Activated CD8-positive, alpha-beta memory T cell treated with anti-CD3 and anti-CD28 coated beads for 1 hour (primary cell): ENCODE data around the gene ASF1B.
A peak's percentile ranks its signal among the peaks of the same experiment; 100 is the strongest.

Source experiments
- DNase-seq, 2 donors: peaks; one replicate each; pipeline ENCODE4 v3.0.0-alpha.2; 2020; ENCODE audit warnings: low read depth in 1 of 2; ENCODE audit errors: extremely low read depth in 1 of 2

Gene ASF1B

DNA sequence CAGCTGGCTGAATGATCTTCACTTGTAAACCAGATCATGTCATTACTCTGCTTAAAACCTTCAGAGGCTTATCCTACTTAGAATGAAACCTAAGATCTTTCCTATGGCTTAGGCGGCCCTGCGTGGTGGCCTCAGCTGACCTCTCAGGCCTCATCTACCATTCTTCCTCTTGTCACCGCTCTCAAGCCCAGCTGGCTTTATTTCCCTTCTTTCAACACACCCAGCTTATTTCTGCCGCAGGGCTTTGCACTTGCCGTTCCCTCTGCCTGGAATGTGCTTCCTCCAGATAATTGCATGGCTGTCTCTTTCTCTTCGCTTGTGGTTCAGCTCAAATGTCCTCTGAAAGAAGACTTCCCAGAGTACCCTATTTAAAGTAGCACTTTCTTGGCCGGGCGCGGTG is 3.6 kb upstream of the ASF1B start:
- DNase-seq = no peak

DNA sequence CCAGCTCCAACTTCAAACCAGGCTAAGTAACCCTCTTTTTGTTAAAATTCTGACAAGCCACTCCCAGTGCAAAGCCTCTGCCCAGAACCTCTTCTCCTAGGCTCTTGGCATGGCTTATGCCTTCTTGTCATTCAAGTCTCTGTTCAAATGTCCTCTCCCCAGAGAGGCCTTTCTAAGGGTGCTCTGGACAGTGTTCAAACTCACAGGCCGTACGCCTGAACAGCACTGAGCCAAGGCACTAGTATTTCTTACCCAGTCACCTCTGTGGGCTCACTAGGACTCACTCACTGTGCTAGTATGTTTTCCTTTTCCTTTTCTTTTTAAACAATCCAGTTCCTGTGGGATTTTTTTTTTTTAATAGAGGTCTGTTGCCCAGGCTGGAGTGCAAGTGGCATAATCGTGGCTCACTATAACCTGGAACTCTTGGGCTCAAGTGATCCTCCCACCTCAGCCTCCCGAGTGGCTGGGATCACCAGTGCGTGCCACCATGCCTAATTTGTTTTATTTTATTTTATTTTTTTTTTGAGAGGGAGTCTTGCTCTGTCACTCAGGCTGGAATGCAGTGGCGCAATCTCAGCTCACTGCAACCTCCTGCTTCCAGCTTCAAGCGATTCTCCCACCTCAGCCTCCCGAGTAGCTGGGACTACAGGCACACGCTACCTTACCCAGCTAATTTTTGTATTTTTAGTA is 2.3 kb upstream of the ASF1B start:
- DNase-seq = no peak

DNA sequence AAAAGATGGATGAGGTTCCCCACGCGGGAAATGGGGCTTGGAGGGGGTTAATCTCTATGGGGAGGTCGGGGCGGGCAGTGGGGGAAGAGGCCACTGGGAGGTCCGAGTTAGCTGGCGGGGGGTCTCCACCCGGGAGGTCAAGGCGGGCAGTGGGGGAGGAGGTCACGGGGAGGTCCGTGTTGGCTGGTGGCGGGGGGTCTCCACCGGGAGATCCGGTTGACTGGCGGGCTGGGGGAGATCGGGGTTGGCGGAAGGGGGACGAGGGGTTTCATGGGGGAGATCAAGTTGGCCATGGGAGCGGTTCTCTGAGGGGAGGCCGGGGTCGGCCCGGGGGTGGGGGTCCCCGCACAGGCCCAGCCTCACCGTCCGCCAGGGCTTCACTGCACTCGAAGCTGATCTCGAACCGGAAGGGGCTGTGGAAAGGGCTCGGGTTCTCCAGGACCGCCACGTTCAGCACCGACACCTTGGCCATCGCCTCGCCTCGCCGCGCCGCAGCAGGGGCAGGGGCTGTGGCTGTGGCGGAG is 342 bp downstream of the ASF1B start:
- no peak for DNase-seq

DNA sequence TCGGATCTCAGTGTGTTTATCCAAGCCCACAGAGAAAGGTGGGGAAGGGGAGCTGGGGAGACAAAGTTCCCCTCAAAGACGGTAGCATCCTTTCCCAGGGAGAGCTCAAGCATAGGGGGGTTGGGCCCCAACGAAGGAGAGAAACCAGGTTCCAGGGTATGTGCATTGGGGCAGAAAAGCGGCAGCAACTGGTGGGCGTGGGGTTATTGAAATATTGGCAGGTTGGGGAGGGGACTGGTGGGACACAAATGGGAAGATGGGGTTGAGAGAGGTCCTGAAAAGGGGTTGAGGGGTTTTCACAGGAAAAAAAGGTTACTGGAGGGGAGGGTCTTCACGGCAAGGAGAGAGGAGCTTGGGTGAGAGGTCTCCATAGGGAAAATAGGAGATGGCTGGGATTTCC is 1.0 kb downstream of the ASF1B start:
- DNase-seq = no peak

DNA sequence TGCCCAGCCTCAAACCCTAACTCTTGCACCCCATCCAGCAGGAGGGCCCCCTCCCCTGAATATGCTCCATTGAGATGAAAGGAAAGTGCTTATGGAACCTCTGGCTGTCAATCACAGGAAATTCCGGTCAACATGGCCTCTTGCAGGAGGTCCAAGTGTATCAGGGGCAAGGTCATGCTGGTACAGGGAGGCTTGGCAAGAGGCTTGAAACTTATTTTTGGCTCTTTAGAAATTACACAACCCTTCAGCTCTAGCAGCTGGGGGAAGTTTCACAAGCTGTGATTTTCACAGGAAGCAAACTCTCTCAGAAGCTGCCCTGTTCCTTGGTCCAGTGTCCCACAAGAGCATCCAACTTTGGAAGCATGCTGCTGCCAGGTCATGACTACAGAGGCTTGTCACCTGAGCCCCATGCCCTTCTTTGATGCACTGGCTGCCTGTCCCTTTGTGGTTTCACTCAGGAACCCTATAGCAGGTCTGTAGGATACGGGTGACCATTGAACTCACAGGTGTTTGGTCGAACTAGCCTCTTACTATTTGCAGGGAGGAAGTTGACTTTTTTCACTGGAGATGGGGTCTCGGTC is 8.4 kb downstream of the ASF1B start:
- no peak for DNase-seq

DNA sequence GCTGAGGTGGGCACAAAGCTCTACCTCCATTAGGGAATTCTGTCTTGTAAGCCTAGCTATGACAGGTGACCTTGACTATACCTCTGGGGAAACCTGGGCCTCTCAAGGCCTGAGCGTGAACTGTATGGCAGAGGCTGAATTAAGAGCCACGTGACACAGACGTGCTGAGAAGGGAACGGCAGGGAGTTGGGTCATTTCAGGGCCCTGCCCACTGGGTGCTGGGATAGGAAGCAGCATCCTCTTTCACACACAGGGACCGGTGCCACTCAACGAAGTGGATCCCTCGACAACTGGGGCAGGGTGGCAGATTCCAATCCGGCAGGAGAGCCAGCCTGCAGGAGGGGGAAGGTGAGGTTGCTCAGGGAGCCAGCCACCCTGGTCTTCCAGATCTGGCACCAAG is 9.2 kb downstream of the ASF1B start:
- DNase-seq = no peak

DNA sequence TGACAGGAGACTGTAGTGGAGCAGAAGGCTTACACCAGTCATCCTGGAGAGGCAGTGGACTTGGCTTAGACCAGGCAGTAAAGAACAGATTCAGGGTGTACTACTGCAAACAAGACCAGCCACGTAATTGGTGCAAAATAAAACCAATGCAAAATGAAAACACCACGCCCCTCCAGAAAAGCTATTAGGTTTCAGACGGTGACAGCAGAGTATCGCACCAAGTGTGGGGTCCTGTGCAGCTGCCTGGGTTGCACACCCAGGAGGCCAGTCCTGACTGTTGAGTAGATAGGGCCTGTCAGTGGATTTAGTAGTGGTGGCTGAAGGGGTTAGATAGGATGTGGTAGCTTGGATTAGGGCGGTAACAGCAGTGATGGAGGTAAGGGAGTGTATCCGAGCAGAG is 13.5 kb downstream of the ASF1B start:
- DNase-seq = no peak

DNA sequence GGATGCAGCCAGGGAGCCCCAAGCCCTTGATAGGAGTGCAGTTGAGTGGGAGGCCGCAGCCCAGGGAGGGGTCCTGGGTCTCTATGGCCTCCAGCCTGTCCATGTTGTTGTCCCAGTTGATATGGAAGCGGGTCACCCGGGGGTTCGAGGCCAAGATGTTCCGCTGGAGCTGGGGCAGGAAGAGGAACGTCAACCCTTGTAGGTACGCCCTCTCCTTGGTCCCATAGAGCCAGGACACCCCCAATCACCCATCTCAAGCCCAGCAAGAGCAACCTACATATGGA is 15.9 kb downstream of the ASF1B start:
- no peak for DNase-seq

DNA sequence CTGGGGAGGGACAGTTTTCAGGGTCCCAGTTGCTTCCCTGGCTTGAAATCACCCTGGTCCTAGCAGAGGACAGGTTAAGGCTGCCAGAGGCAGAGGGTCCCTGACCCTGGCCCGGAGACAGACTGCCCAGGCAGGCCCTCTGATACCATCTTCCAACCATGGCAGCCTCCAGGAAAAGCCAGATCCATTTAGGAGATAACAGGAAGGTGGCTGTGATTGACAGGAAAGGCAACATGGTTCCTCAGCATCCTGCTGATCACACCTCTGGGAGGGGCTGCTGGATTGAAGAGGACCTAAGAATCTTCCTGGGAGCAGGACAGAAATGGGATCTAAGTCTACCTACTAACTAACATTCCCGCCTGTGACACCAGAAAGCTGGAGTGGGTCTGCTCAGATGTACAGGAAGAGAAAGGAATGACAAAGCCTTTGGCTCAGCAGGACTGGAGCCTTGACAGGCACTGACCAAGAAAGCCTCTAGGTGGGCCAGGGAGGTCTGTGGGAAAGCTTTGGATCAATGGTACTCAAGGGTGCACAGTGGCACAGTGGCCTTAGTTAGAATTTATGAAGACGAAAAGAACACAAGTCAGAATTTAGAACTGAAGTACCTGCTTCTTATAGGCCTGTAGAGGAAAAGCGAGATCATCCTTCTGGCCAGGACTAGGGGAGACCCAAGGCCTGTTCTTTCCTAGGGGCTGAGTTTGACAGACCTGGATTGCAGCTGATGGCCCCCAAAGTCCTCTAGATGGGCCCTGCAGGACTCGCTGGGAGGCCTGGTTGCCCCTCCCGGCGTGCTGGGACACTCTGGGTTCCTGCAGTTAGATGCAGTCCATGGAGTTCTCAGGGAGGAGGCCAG is 16.5 kb downstream of the ASF1B start:
- DNase-seq = no peak

DNA sequence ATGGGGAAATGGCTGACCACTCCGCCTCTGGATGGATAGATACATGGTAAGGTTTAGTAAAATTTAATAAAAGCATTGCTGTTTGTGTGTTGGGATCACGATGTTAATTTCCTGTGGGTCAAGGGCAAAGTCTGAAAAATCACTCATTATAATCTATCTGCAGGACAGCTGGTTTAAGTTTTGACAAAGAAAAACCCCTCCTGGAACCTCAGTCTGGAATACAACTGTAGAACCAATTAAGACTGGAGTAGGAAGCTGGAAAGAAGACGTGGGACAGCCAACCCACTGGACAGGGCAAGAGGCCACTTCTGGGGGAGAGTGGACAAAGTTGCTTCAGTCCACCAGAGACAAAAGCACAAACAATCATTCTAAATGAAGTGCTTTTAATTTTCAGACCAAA is 17.2 kb downstream of the ASF1B start:
- no peak for DNase-seq

DNA sequence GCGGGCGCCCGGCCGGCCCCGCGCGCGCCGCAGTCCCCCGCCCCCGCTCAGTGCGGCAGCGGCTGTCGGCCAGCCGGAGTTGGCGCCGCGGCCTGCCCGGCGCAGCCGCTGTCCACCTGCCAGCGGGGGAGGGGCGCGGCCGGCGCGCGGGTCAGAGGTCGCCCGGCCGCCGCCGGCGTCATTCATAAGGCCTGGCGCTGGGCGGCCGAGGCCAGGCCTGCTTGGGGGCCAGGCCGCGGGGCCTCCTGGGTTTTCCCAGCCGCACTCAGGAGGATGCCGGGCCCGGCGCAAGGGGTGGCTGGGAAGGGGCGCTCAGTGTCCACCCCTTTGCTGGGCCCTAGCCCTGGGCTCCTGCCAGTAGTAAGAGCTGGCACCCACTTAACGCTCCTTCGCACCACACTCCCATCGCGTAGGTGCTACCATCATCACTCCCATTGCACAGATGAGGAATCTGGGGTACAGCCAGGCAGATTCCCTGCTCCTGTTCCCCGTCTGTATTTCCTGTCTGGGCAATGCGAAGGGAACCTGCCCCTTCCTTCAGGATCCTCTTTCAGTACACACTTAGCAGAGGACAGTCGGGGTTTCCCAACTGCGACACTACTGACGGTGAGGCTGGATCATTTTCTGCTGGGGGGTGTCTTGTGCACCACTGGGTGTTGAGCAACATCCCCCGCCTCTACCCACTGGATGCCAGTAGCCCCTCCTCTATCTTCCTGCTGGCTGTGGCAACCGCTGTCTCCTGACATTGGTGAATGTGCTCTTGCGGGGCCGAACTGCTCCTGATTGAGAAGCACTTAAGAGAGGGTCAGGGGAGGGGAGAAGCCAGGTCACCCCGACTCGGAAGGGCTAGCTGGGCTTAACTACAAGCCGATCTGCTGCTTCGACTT is 18.0 kb downstream of the ASF1B start:
- DNase-seq = no peak

DNA sequence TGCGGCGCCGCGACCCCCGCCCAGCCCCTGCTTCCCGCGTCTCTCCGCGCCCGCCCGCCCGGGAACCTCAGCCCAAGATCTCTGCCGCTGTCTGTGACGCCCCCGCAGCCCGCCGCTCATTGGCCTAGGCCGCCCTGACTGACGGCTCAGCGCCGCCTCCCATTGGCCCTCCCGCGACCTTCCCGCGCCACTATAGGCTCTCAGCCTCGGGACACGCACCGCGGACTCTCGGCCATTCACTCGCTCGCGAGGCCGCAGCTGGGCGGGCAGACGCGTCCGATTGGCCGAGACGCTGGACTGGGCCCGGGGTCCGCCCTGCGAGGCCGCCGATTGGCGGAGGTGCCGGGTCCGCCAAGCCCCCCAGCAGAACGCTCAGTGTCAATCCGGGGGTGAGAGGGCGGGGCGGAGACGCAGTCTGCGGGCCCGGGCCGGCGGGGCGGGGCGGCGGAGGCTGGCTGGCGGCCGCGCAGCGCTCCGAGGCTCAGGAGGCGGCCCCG is 18.7 kb downstream of the ASF1B start, which contains the start of gene PRKACA:
TSS of gene PRKACA (minus strand) at position 95 of the 497 bp plus-strand sequence. CDS start 215 bp downstream, outside the sequence.
- DNase-seq = peak; percentile 95 to 96

DNA sequence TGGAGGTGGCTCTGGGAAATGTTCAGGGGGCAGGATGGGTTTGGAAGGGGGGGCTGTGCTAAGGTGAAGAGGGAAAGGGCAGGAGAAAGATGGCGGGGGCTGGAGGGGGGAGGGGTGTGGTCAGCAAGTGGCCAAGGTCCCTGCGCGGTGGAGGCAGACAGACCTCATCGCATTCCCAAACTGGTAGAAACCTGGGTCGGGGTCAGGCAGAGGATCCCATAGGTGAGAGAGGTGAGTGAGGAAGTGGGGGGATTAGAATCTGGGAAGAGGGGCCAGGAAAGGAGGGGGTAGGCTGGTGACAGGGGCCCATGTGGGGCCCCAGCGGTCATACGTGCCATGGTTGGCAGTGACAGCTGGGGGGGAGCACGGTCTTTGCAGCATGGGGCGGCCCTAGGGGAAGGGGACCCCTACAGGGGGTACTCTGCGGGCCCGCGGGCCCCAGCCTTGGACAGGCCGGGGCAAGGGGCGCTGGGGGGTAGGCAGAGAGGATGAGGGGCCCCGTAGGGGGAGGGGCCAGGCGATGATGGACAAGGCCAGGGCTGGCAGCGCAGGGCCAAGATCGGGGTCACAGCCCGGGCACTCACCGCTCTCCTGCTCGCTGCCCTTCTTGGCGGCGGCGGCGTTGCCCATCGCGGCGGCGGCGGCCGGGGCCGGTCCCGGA is 19.3 kb downstream of the ASF1B start:
- no peak for DNase-seq

DNA sequence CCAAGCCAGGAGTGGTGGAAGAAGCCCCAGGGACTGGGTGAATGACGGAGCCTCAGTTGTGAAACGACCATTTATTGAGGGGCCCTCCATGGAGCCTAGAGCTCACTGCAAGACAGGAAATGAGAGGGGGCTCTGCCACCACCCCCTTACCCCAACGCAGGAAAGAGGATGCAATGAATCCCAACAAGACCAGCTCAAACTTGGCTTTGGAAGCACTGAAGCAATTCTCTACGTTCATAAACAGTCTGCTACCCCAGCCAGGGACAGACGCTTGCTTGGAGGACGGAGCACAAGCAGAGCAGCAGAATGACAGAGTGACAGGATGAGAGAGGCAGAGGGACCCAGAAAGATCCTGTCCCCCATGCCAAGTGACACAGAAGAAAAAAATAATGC is 19.9 kb downstream of the ASF1B start:
- DNase-seq = no peak

DNA sequence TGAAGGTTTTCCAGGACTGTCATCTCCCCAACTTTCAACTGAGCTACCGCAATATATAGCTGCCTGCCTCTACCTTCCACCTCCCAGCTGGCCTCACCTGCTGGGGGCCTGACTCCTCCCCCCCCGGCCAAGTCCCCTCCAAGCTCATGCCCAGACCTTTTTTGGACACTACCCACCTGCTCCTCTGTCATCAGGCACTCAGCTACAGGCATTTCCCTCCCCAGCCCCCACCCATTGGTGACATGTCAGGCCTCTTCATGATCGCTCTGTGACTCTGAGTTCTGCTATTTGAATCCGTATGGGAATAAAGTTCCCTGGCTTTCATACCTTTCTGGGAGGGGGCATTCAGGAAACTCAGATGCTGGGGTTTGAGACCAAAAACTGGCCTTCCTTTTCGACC is 20.6 kb downstream of the ASF1B start:
- DNase-seq = no peak

DNA sequence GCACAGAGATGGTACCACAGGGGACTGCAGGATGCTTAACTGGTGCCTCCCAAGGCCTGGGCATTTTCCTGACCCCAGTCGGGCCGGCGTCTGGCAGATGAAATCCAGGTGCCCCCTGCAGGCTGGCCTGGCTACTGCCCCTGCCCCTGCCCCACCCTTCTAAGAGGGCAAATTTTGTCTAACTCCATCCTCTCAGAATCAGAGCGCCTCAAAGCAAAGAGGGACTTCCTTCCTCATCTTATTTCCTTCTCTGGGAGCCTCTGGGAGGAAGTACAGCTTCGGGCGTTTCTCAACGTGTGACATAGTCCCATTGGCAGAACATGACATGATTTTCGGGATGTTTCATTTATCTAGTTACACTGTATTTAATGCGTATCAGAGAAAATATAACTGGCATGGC is 21.5 kb downstream of the ASF1B start:
- DNase-seq = no peak

DNA sequence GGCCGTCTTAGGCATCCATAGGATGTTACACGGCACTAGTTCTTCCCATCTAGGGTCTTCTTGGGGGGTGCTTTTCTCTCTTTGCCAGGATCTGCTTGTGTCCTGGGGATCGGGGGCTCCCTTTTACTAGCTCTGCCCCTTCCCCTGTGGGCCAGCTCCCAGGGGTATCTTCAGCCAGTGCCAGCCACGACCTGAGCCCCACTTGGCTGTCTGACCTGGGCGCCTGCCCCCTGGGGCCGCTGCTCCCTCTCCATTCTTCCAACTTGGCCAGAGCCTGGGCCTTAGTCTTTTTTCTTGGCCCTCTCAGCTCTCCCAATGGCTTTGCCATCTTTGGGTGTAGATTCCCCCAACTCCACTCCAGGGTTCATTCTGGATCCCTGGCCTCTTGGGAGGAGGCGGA is 21.9 kb downstream of the ASF1B start:
- DNase-seq = no peak

DNA sequence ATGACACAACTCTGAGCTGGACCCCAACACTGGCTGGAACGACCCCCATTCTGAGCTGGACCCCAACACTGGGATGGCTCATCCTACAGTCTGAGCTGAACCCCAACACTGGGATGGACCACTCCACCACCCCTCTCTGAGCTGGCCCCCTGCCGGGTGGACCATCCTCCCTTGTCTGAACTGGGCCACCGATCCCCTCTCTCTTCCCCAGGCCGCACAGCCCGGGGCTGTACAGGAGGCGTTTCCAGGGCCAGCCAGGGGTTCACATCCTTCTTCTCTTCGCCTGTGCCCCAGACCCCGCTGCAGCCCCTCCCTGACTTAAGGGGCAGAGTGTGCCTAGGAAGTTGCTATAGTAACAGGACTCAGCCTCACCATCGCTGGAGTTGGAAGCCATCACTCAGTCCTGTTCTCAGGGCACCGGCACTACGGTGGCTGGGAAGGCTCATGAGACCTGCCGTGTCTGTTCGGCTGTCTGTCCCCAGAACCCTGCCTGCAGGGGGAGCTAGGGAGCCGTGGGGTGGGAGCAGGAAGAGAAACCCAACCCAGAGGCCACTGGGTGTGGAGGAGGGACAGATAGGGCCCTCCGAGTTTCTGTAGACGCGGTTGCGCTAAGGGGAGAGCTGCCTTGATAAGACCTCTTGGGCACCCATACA is 22.5 kb downstream of the ASF1B start:
- DNase-seq = no peak

DNA sequence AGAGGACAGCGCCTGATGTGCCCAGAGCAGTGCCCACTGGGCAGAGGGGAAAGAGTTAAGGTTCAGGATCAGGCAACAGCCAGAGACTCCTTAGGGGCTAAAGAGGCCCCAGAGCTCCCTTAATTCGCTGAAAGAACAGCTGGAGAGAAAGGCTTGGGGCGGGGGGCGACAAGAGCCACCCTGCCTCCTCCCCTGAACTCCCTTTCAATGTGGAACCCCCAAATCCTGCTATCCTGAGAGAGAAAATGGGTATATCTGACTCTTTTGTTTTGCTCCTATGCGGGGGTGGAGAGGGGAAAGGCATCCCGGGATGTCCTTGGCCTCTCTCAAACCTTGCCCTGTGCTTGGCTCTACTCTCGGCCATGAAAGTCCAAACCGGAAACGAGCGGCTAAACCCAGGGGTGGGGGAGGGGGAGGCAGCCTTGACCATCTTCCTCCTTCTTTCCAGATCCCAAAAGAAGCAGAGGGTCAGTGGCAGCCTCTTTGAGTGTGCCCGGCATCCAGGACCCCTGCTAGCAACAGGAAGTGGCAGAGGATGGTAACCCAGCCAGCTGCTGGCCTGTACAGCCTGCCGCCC is 23.5 kb downstream of the ASF1B start:
- no peak for DNase-seq
